GM13977 (cell line): ENCODE results near the gene LPP.
A peak's percentile ranks its signal among the peaks of the same experiment; 100 is the strongest.

ENCODE experiments used
- DNase-seq: peaks from one replicate; pipeline ENCODE4 v3.0.0; 2012; ENCODE audit warnings: low spot score
- CTCF ChIP-seq: IDR thresholded peaks from 2 replicates; pipeline ENCODE4 v1.5.1; 2012; ENCODE audit warnings: mild to moderate bottlenecking, control low read depth; ENCODE audit not compliant: insufficient read depth; ENCODE audit errors: extremely low read depth, missing control alignments
- in situ Hi-C: fragments of 300-500 bp; cut with MboI; formaldehyde crosslinking; loops from one replicate; pipeline ENCODE4 v1.12.0; 2022; ENCODE audit warnings: low sequenced_read_pairs, low pct_unique_long_range_greater_than_20kb, mixed read lengths, inconsistent platforms; ENCODE audit not compliant: unreplicated experiment

The LPP gene

GRCh38 chr3:188396900-188397299, 242.9 kb downstream of the LPP start:
- no peak for DNase-seq
- TF ChIP-seq CTCF, result no peak
- in situ Hi-C loops, result no loop called here

- in situ Hi-C loops, result no loop called here
- TF ChIP-seq CTCF, result no peak
- DNase-seq, result no peak
Observed at GRCh38 chr3:188397766-188398705, 244.1 kb downstream of the LPP start.

GRCh38 chr3:188400494-188401243, 246.7 kb downstream of the LPP start:
- TF ChIP-seq CTCF, result no peak
- in situ Hi-C loops, result no loop called here
- DNase-seq, result peak; percentile 37

- in situ Hi-C loops, result no loop called here
- DNase-seq, result no peak
- TF ChIP-seq CTCF, result no peak
Observed at GRCh38 chr3:188401244-188401993, 247.5 kb downstream of the LPP start.

- in situ Hi-C loops, result no loop called here
- TF ChIP-seq CTCF, result no peak
- DNase-seq, result no peak
Observed at GRCh38 chr3:188402229-188402628, 248.3 kb downstream of the LPP start.

GRCh38 chr3:188403404-188403803, 249.4 kb downstream of the LPP start:
- TF ChIP-seq CTCF, result no peak
- DNase-seq, result no peak
- in situ Hi-C loops, result no loop called here
